K562 (cell line): Measurements from ENCODE around the gene GDF7. TPM values are rescaled to one million over a fixed set of nuclear protein-coding genes. Genes with fewer than 3 reads are reported as not detected.

Experiments
- ATAC-seq: fragments of 200-7000 bp; cut with Tn5 transposase; 3 replicates; pipeline ENCODE4 v1.9.1; 2020; ENCODE audit warnings: moderate library complexity
- BruUV-seq: library from RNA; stranded (reverse); fragments of 400-500 nt; replicated peaks from 2 replicates; lab custom pipeline; 2021; lab: Mats Ljungman, UMichigan
- CTCF ChIA-PET: fragments of 300-600 bp; formaldehyde crosslinking; extraction: SDS; loops from one replicate; lab custom pipeline; 2021; ENCODE audit warnings: low intra/inter-chr PET ratio; lab: Yijun Ruan, JAX
- POLR2A ChIA-PET: fragments of 300-600, 350-650 bp; sonication (Branson Sonifier 250); formaldehyde crosslinking; extraction: SDS; loops from one replicate; lab custom pipeline; 2021; ENCODE audit warnings: antibody characterized with exemption, inconsistent platforms; lab: Yijun Ruan, JAX
- DNase-seq, 4 experiments: peaks; one replicate each; pipeline versions ENCODE4 v3.0.0 to v3.0.0-alpha.2; 2011 to 2018; ENCODE audit warnings: low spot score in 3 of 4, mixed read lengths in 3 of 4; ENCODE audit errors: extremely low read depth in 1 of 4
- FAIRE-seq: peaks from 2 replicates; lab custom pipeline; 2011; peaks lifted over from hg19 to GRCh38; lab: Jason Lieb, UNC
- H2AFZ ChIP-seq: 2 replicates; pipeline ENCODE4 v1.6.0; 2011; ENCODE audit warnings: low read depth, low read length, control low read depth, inconsistent platforms
- H3K27ac ChIP-seq: fragments of 200-600 bp; 3 replicates; pipeline ENCODE4 v1.8.0; 2011; ENCODE audit warnings: low read depth, mild to moderate bottlenecking, control low read depth, inconsistent platforms, low read length, moderate library complexity, mixed read lengths; ENCODE audit errors: extremely low read depth
- H3K27me3 ChIP-seq, 2 experiments: fragments of 300-600 bp in 1 of 2; 2 replicates in 1 of 2; 3 replicates in 1 of 2; pipeline versions ENCODE4 v1.6.0 to v1.8.0; 2011; ENCODE audit warnings: inconsistent platforms in 2 of 2, low read length in 2 of 2, mild to moderate bottlenecking in 1 of 2, mixed read lengths in 1 of 2, moderate library complexity in 1 of 2; ENCODE audit not compliant: control insufficient read depth in 2 of 2, insufficient read depth in 2 of 2
- H3K36me3 ChIP-seq: fragments of 300-600 bp; 3 replicates; pipeline ENCODE4 v1.8.0; 2011; ENCODE audit warnings: mild to moderate bottlenecking, low read length, inconsistent platforms; ENCODE audit not compliant: control insufficient read depth, insufficient read depth
- H3K4me1 ChIP-seq, 2 experiments: fragments of 200-600 bp in 1 of 2; replicated peaks in 1 of 2; 2 replicates in 1 of 2; 3 replicates in 1 of 2; pipeline versions ENCODE4 v1.5.1 to v1.8.0; 2011; ENCODE audit warnings: inconsistent platforms in 2 of 2, low read length in 2 of 2, mild to moderate bottlenecking in 1 of 2, mixed read lengths in 1 of 2, moderate library complexity in 1 of 2; ENCODE audit not compliant: control insufficient read depth in 2 of 2, insufficient read depth in 2 of 2
- H3K4me2 ChIP-seq: 2 replicates; pipeline ENCODE4 v1.6.1; 2011; ENCODE audit warnings: low read length, control low read depth, inconsistent platforms, mixed read lengths; ENCODE audit not compliant: insufficient read depth
- H3K4me3 ChIP-seq: fragments of 200-600 bp; sonication (generic), shearing (Covaris generic); 2 replicates; pipeline ENCODE4 v1.5.1; 2016; ENCODE audit warnings: control low read depth, inconsistent platforms
- H3K79me2 ChIP-seq: fragments of 200-600 bp; 3 replicates; pipeline ENCODE4 v1.8.0; 2011; ENCODE audit warnings: low read length, inconsistent platforms; ENCODE audit not compliant: control insufficient read depth, insufficient read depth
- H3K9ac ChIP-seq, 2 experiments: 2 replicates each; pipeline versions ENCODE4 v1.6.0 to v1.6.1; 2011; ENCODE audit warnings: low read depth in 2 of 2, low read length in 2 of 2, control low read depth in 1 of 2, inconsistent platforms in 1 of 2, mild to moderate bottlenecking in 1 of 2, mixed read lengths in 1 of 2; ENCODE audit not compliant: insufficient read depth in 1 of 2
- H3K9me1 ChIP-seq: one replicate; pipeline ENCODE4 v1.6.0; 2011; ENCODE audit warnings: inconsistent platforms, mild to moderate bottlenecking, low read length, moderate library complexity; ENCODE audit not compliant: control insufficient read depth, insufficient read depth
- H3K9me3 ChIP-seq: replicated peaks from 2 replicates; pipeline ENCODE4 v1.5.1; 2011; ENCODE audit warnings: low read depth, low read length, inconsistent platforms; ENCODE audit not compliant: control insufficient read depth, insufficient read depth
- H4K20me1 ChIP-seq: replicated peaks from 2 replicates; pipeline ENCODE4 v1.6.1; 2011; ENCODE audit warnings: low read length, inconsistent platforms, mixed read lengths; ENCODE audit not compliant: control insufficient read depth, insufficient read depth
- ADNP ChIP-seq: fragments of 200-800 bp; sonication (Bioruptor generic); IDR thresholded peaks from 2 replicates; pipeline ENCODE4 v1.6.1; 2016; ENCODE audit warnings: missing genetic modification characterization, missing compliant biosample characterization
- C11orf30 ChIP-seq: fragments of 450-650 bp; IDR thresholded peaks from 2 replicates; pipeline ENCODE4 v1.6.1; 2016; ENCODE audit warnings: low read depth, mild to moderate bottlenecking
- E2F3 ChIP-seq: fragments of 250-450 bp; sonication (Bioruptor Pico); IDR thresholded peaks from 2 replicates; pipeline ENCODE4 v1.4.0; 2020; ENCODE audit warnings: mild to moderate bottlenecking
- GABPB2 ChIP-seq: fragments of 250-450 bp; sonication (Bioruptor Pico); conservative IDR thresholded peaks from 2 replicates; pipeline ENCODE4 v1.5.1; 2021; ENCODE audit warnings: mild to moderate bottlenecking
- HMBOX1 ChIP-seq: sonication (generic); IDR thresholded peaks from 2 replicates; pipeline ENCODE4 v1.6.1; 2016
- HMGN3 ChIP-seq: IDR thresholded peaks from 2 replicates; pipeline ENCODE4 v1.6.1; 2011; ENCODE audit warnings: borderline replicate concordance, low read depth, mild to moderate bottlenecking, mixed read lengths, low read length; ENCODE audit not compliant: insufficient read length; ENCODE audit errors: extremely low read depth
- LEF1 ChIP-seq: fragments of 450-650 bp; IDR thresholded peaks from 2 replicates; pipeline ENCODE4 v1.6.1; 2016; ENCODE audit warnings: mild to moderate bottlenecking
- MLX ChIP-seq, 2 experiments: fragments of 450-650 bp in 1 of 2; sonication (generic) in 1 of 2; formaldehyde crosslinking; conservative IDR thresholded peaks; 2 replicates each; pipeline versions ENCODE4 v1.4.0 to v1.8.1; 2020 to 2022; ENCODE audit warnings: mild to moderate bottlenecking in 1 of 2, missing genetic modification reagents in 1 of 2
- NR0B1 ChIP-seq: fragments of 450-650 bp; IDR thresholded peaks from one replicate; pipeline ENCODE4 v1.6.1; 2018; ENCODE audit warnings: mild to moderate bottlenecking, moderate library complexity; ENCODE audit not compliant: partially characterized antibody
- RB1 ChIP-seq: fragments of 450-650 bp; IDR thresholded peaks from 2 replicates; pipeline ENCODE4 v1.6.1; 2017; ENCODE audit warnings: low read depth, mild to moderate bottlenecking
- RCOR1 ChIP-seq, 2 experiments: IDR thresholded peaks; 2 replicates each; pipeline ENCODE4 v1.6.1; 2012; ENCODE audit warnings: low read depth in 2 of 2, low read length in 2 of 2, borderline replicate concordance in 1 of 2, improper control_type of control experiment in 1 of 2
- ZNF165 ChIP-seq: fragments of 250-450 bp; sonication (Bioruptor Pico); IDR thresholded peaks from 2 replicates; pipeline ENCODE4 v1.4.0; 2020; ENCODE audit warnings: borderline replicate concordance
- ZNF280A ChIP-seq: fragments of 450-650 bp; IDR thresholded peaks from 2 replicates; pipeline ENCODE4 v1.6.1; 2018; ENCODE audit warnings: mild to moderate bottlenecking, low read depth; ENCODE audit not compliant: partially characterized antibody
- ZNF655 ChIP-seq: fragments of 250-450 bp; sonication (Bioruptor Pico); IDR thresholded peaks from 2 replicates; pipeline ENCODE4 v1.5.0; 2021
- WGBS: fragments of 100-300 bp; shearing (Covaris generic); methylation state at CpG from one replicate; pipeline ENCODE4 v1.1.6; 2016; ENCODE audit warnings: low coverage, mixed read lengths; ENCODE audit not compliant: insufficient coverage; ENCODE audit errors: missing lambda C conversion rate; 5-methylcytosine and 5-hydroxymethylcytosine counted together
- in situ Hi-C: fragments of 300-500 bp; cut with MboI; formaldehyde crosslinking; loops from 4 replicates; pipeline ENCODE4 v1.15.0; 2018; ENCODE audit warnings: inconsistent platforms, mixed read lengths
- intact Hi-C: fragments of 100-400 bp; cut with micrococcal nuclease; formaldehyde crosslinking; loops from 2 replicates; pipeline ENCODE4 v1.14.2; 2022
- polyA plus RNA-seq, 8 experiments: library from polyadenylated mRNA; depleted of rRNA in 4 of 8; stranded (reverse) in 5 of 8; unstranded in 3 of 8; fragments of >200 nt; fragmentation: Nextera tagmentation in 2 of 8; fragmentation: Illumina TruSeq in 1 of 8; extraction: Ambion mirVana in 2 of 8; extraction: Trizol in 1 of 8; gene quantifications; 2 replicates each; pipeline versions ENCODE4 v1.2.1 to v1.2.3, GENCODE V29; 2011 to 2014; ENCODE audit warnings: inconsistent platforms in 1 of 8, missing spikeins in 1 of 8
- total RNA-seq, 7 experiments: library from RNA; depleted of rRNA in 6 of 7; stranded (reverse); fragments of >200 nt in 6 of 7; fragmentation: Illumina TruSeq in 2 of 7; extraction: Trizol in 2 of 7; gene quantifications; 2 replicates each; pipeline versions ENCODE4 v1.2.1 to v1.2.3, GENCODE V29; 2011 to 2021; ENCODE audit warnings: low replicate concordance in 1 of 7

The GDF7 gene
- total and polyA plus RNA-seq, 9 of the 15 experiments (the other 6 are each of a cell fraction or from before 2014, with no cell fraction given): 0.01 TPM; not detected in 7

GRCh38 chr2:20650877-20651730, 15.8 kb upstream of the GDF7 start, which contains the start of gene HS1BP3:
Gene HS1BP3 (minus strand): TSS chr2:20651098. CDS start chr2:20651063, 35 bp downstream.
- peak within 1 kb of the TSS; percentile 92 for H2AFZ ChIP-seq
- BruUV-seq: TSS peak; percentile 96
- peaks cover 0 to 18% of the 10 kb centered on the region in 2 experiments; a peak in 2 of 5 replicates for H3K27me3 ChIP-seq
- intact Hi-C loops (no loop called here), in situ Hi-C loops (loop anchor here (25.0 kb wide), 1 partner anchor 611 kb away; no protein-coding TSS in a partner anchor)
- peaks cover 6 to 20% of the 10 kb centered on the region in 2 experiments; a peak in 3 of 5 replicates for H3K4me1 ChIP-seq
- H4K20me1 ChIP-seq: no peaks in the 10 kb centered on the region; the same call in 1 of the 2 replicates
- FAIRE-seq (peak; percentile 71), ATAC-seq (peak; percentile 98), DNase-seq (peak; percentile 89 to 97 (median 95))
- H3K9ac ChIP-seq: peak within 1 kb of the TSS; percentile 79 to 95
- 1% methylated on average over 67 of the region's 72 CpGs for WGBS
- peak within 1 kb of the TSS; percentile 77 for H3K4me2 ChIP-seq
- H3K79me2 ChIP-seq: no peaks in the 10 kb centered on the region; the same call in 2 of the 3 replicates
- H3K4me3 ChIP-seq: peak within 1 kb of the TSS; percentile 72
- ChIA-PET POLR2A (interaction anchor here (0.6 to 1.2 kb wide), 6 partner anchors 9 to 516 kb away, joined by 3 to 6 read pairs (median 3); no protein-coding TSS in a partner anchor), CTCF (interaction anchor here (0.6 to 1.5 kb wide), 7 partner anchors 9 to 698 kb away, joined by 3 to 4 read pairs (median 3); no protein-coding TSS in a partner anchor)
- no peaks in the 10 kb centered on the region for H3K9me1 ChIP-seq
- H3K36me3 ChIP-seq: no peaks in the 10 kb centered on the region
- no peaks in the 10 kb centered on the region for H3K9me3 ChIP-seq
- H3K27ac ChIP-seq: peak within 1 kb of the TSS; percentile 57
- no peak for TF ChIP-seq GABPB2
- no peak for TF ChIP-seq ADNP
- TF ChIP-seq RCOR1 (IDR thresholded peaks at IDR 0.05; ENCODE audit: borderline replicate concordance in 1 of 2, low read depth in 2 of 2, low read length in 2 of 2): peak in 1 of 2 experiments; percentile 54; a peak in 2 of 4 replicates
- TF ChIP-seq MLX (CRISPR knock-in tag; conservative IDR thresholded peaks at IDR 0.05): no peak
- TF ChIP-seq ZNF655: no peak
- TF ChIP-seq C11orf30: no peak
- TF ChIP-seq HMBOX1: no peak
- TF ChIP-seq ZNF280A: no peak
- 0 out of 2 replicates have a peak, but pooled peaks have one; percentile 12 for TF ChIP-seq E2F3 (CRISPR knock-in tag)
- TF ChIP-seq LEF1: no peak
- peak; percentile 99 for TF ChIP-seq RB1
- no peak for TF ChIP-seq NR0B1
- no peak for TF ChIP-seq ZNF165 (CRISPR knock-in tag)
- peak; percentile 87 for TF ChIP-seq HMGN3
